Measurements from ENCODE around the gene CHRNA1.

CHRNA1 gene

DNA sequence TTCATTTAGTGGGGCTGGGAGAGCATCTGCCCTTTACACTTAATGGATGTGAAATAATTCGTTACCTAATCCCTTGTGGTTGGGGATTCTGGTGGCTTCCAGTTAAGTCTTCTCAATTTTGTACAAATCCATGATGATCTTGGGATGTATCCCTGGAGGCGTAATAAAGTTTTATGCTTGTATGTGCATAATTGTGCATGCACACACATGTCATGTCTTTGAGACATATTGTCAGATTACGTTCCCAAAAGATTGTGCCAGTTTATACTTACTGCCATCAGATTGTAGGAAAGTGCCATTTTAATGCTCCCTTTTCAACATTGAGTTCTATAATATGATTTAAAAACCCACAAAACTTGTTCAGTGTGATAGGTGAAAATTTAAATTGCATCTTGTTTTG, 60.8 kb downstream of the CHRNA1 start:
- TF ChIP-seq, protein P1, sequence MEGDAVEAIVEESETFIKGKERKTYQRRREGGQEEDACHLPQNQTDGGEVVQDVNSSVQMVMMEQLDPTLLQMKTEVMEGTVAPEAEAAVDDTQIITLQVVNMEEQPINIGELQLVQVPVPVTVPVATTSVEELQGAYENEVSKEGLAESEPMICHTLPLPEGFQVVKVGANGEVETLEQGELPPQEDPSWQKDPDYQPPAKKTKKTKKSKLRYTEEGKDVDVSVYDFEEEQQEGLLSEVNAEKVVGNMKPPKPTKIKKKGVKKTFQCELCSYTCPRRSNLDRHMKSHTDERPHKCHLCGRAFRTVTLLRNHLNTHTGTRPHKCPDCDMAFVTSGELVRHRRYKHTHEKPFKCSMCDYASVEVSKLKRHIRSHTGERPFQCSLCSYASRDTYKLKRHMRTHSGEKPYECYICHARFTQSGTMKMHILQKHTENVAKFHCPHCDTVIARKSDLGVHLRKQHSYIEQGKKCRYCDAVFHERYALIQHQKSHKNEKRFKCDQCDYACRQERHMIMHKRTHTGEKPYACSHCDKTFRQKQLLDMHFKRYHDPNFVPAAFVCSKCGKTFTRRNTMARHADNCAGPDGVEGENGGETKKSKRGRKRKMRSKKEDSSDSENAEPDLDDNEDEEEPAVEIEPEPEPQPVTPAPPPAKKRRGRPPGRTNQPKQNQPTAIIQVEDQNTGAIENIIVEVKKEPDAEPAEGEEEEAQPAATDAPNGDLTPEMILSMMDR (conservative IDR thresholded peaks at IDR 0.05) = no peak
- no peak overlapping the region for H3K27ac ChIP-seq

DNA sequence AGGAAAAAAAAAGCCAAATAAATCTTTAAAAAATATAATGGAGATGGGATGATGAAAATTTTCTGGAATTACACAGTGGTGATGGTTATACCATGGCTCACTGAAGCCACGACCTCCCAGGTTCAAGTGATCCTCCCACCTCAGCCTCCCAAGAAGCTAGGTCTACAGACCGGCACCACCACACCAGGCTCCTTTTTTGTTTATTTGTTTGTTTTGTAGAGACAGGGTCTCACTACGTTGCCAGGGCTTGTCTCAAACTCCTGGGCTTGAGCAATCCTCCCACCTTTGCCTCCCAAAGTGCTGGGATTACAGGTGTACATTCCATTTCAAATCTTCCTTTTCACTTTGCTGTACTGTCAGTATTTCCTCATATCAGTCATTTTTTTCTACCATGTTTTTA, 61.7 kb downstream of the CHRNA1 start:
- TF ChIP-seq, protein P1 (conservative IDR thresholded peaks at IDR 0.05) = no peak
- no peak overlapping the region for H3K27ac ChIP-seq

DNA sequence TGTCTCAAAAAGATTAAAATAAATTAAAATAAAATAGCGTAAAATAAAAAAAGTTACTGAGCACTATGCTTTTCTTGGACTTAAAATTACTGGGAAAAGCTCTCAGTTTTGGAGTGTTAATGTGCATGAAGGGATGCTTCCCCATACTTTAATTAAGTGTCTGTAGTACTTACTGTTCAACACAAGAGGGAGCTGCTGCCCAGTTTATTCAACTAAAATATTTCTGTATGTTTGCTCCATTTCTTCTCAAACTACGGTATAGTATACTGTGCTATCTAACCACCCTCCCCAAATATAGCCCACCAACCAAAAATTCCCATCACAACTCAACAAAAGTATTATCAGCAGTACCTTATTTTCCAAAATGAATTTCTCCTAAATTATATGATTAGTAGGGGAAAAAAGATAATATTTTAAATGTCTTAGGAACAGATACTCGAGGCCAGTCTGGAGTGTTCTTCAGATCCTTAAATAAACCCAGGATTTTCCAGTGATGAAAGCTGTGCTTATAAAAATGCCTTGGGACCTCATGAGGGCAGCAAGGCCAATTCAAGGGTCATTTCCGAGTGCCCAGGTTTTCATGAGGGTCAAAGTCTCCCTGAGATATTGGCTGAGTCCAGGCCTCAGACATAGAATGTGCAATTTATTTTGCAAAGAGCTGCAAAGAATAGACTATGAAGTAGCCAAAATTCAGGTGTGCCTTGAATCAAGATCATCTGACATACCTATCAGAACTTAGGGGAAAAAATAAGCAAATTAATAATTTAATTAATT, 64.1 kb downstream of the CHRNA1 start:
- TF ChIP-seq, protein P1 (conservative IDR thresholded peaks at IDR 0.05) = peak; percentile 79
- H3K27ac ChIP-seq = no peak overlapping the region

Measured in VCaP (cell line).